GM12873 (cell line): Measurements from ENCODE around the gene FMNL1.

Experiments
- CTCF ChIP-seq: IDR thresholded peaks from 2 replicates; pipeline ENCODE4 v1.5.1; 2012; ENCODE audit warnings: low read depth, mild to moderate bottlenecking, moderate library complexity, low read length, control low read depth; ENCODE audit not compliant: insufficient read depth; ENCODE audit errors: missing control alignments

Gene FMNL1

GRCh38 chr17:45218895-45219661, 2.6 kb upstream of the FMNL1 start:
- peak; percentile 94 for TF ChIP-seq CTCF

GRCh38 chr17:45220079-45220478, 1.6 kb upstream of the FMNL1 start:
- no peak for TF ChIP-seq CTCF

- TF ChIP-seq CTCF: no peak
Measured at GRCh38 chr17:45222014-45222288, 266 bp downstream of the FMNL1 start.

- no peak for TF ChIP-seq CTCF
Measured at GRCh38 chr17:45222289-45222995, 757 bp downstream of the FMNL1 start.

GRCh38 chr17:45222996-45223538, 1.4 kb downstream of the FMNL1 start:
- no peak for TF ChIP-seq CTCF

GRCh38 chr17:45223539-45224528, 2.1 kb downstream of the FMNL1 start:
- TF ChIP-seq CTCF: peak; percentile 49
